SK-N-DZ (cell line): ENCODE data around the gene APOC3.

ENCODE experiments used
- DNase-seq: peaks from one replicate; pipeline ENCODE4 v3.0.0-alpha.2; 2015; ENCODE audit warnings: low spot score

Gene APOC3

GRCh38 chr11:116849060-116849459 is 19.4 kb downstream of the APOC3 start:
- no peak for DNase-seq

- no peak for DNase-seq
Measured at GRCh38 chr11:116849486-116849885, 19.8 kb downstream of the APOC3 start.

- no peak for DNase-seq
Measured at GRCh38 chr11:116851626-116852025, 21.9 kb downstream of the APOC3 start.

GRCh38 chr11:116852261-116853031 is 22.7 kb downstream of the APOC3 start:
- no peak for DNase-seq

- no peak for DNase-seq
Measured at GRCh38 chr11:116853461-116854073, 23.9 kb downstream of the APOC3 start.

GRCh38 chr11:116855413-116855812 is 25.7 kb downstream of the APOC3 start:
- no peak for DNase-seq

GRCh38 chr11:116856423-116856822 is 26.7 kb downstream of the APOC3 start:
- DNase-seq = no peak

GRCh38 chr11:116857316-116857715 is 27.6 kb downstream of the APOC3 start:
- no peak for DNase-seq

GRCh38 chr11:116857936-116858335 is 28.2 kb downstream of the APOC3 start:
- DNase-seq = no peak

- DNase-seq = no peak
Measured at GRCh38 chr11:116859175-116859574, 29.5 kb downstream of the APOC3 start.

- no peak for DNase-seq
Measured at GRCh38 chr11:116860303-116860702, 30.6 kb downstream of the APOC3 start.

- no peak for DNase-seq
Measured at GRCh38 chr11:116861539-116861938, 31.8 kb downstream of the APOC3 start.

GRCh38 chr11:116862185-116862584 is 32.5 kb downstream of the APOC3 start:
- DNase-seq = no peak

GRCh38 chr11:116862951-116863350 is 33.2 kb downstream of the APOC3 start:
- no peak for DNase-seq

GRCh38 chr11:116864531-116864930 is 34.8 kb downstream of the APOC3 start:
- DNase-seq = no peak

- no peak for DNase-seq
Measured at GRCh38 chr11:116865696-116866095, 36.0 kb downstream of the APOC3 start.

- DNase-seq = no peak
Measured at GRCh38 chr11:116866804-116867455, 37.2 kb downstream of the APOC3 start.

- no peak for DNase-seq
Measured at GRCh38 chr11:116867619-116868018, 37.9 kb downstream of the APOC3 start.

- DNase-seq = no peak
Measured at GRCh38 chr11:116868066-116868465, 38.4 kb downstream of the APOC3 start.

- DNase-seq = no peak
Measured at GRCh38 chr11:116869610-116870009, 39.9 kb downstream of the APOC3 start.

GRCh38 chr11:116870054-116870453 is 40.3 kb downstream of the APOC3 start:
- DNase-seq = no peak

GRCh38 chr11:116871248-116871647 is 41.5 kb downstream of the APOC3 start:
- no peak for DNase-seq

GRCh38 chr11:116873381-116873780 is 43.7 kb downstream of the APOC3 start:
- DNase-seq = no peak
